Kidney glomerular epithelial cell (primary cell): ENCODE measurements around the gene TAF6.

Experiments used
- DNase-seq: peaks from one replicate; lab custom pipeline; 2025; lab: John Stamatoyannopoulos, UW

TAF6 gene

GRCh38 chr7:100066953-100067352, 52.2 kb downstream of the TAF6 start:
- no peak for DNase-seq

- no peak for DNase-seq
Observed at GRCh38 chr7:100065452-100066186, 53.5 kb downstream of the TAF6 start.

DNA sequence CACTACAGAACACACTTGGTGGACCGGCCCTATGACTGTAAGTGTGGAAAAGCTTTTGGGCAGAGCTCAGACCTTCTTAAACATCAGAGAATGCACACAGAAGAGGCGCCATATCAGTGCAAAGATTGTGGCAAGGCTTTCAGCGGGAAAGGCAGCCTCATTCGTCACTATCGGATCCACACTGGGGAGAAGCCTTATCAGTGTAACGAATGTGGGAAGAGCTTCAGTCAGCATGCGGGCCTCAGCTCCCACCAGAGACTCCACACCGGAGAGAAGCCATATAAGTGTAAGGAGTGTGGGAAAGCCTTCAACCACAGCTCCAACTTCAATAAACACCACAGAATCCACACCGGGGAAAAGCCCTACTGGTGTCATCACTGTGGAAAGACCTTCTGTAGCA, 55.0 kb downstream of the TAF6 start:
- no peak for DNase-seq

- DNase-seq, result no peak
Observed at GRCh38 chr7:100063376-100063775, 55.8 kb downstream of the TAF6 start.

DNA sequence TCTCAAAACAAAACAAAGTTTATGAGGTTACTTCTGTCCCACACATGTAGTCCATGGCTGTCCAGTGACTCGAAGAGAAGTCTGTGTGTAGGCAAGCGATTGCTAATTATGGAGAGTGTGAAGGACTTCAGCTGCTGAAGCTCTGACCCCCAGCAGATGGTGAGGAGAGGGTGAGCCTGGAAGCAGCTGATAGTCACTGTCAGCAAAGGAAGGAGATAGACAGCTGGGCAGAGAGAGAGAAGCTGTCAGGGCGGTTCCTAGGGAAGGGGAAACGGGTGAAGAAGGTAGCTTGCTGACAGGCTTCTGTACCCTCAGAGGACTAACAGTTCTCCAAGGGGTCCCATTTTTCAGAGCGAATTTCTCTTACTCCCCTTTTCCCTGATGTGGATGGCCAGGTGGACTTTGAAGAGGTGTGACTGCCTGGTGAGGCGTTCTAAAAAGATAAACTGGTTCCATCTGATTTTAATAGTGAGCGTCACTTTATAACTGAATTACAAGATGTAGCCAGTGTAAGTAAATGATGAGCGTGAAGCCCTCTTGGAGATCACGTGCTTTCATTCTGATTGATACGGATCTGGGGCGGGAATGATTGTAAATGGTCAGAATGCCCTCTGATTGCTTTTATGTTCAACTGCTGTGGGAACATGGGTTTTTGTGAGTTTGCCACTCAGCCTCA, 57.5 kb downstream of the TAF6 start:
- no peak for DNase-seq

GRCh38 chr7:100059251-100059739, 59.9 kb downstream of the TAF6 start:
- DNase-seq, result no peak
